HL-60 (cell line): ENCODE results near the gene LEPROT.

Experiments
- DNase-seq, 2 experiments: peaks; one replicate each; pipeline ENCODE4 v3.0.0-alpha.2; 2010 to 2020; ENCODE audit warnings: low read depth in 1 of 2, low spot score in 1 of 2
- H3K27ac ChIP-seq: fragments of 250-450 bp; sonication (Bioruptor Pico); replicated peaks from 2 replicates; pipeline ENCODE4 v1.5.1; 2020; ENCODE audit warnings: mild to moderate bottlenecking, moderate library complexity
- H3K27me3 ChIP-seq: fragments of 250-450 bp; sonication (Bioruptor Pico); 2 replicates; pipeline ENCODE4 v1.5.1; 2021; ENCODE audit warnings: mild to moderate bottlenecking, moderate library complexity; ENCODE audit not compliant: insufficient read depth, poor library complexity, severe bottlenecking
- H3K4me3 ChIP-seq: replicated peaks from 2 replicates; pipeline ENCODE4 v1.5.1; 2011; ENCODE audit warnings: mild to moderate bottlenecking, control low read depth, low read length; ENCODE audit not compliant: insufficient read depth
- CTCF ChIP-seq: IDR thresholded peaks from one replicate; pipeline ENCODE4 v1.5.1; 2011; ENCODE audit warnings: low read length, control low read depth, inconsistent platforms; ENCODE audit not compliant: insufficient read depth
- GABPA ChIP-seq: IDR thresholded peaks from 2 replicates; pipeline ENCODE4 v1.6.1; 2012; ENCODE audit warnings: low read depth
- POLR2AphosphoS5 ChIP-seq: IDR thresholded peaks from 2 replicates; pipeline ENCODE4 v1.6.1; 2012; ENCODE audit warnings: low read depth
- SPI1 ChIP-seq: IDR thresholded peaks from 2 replicates; pipeline ENCODE4 v1.6.1; 2012; ENCODE audit warnings: low read depth, mild to moderate bottlenecking, borderline replicate concordance
- TF ChIP-seq, protein P1 (sequence below): IDR thresholded peaks from 2 replicates; pipeline ENCODE4 v1.6.1; 2012; ENCODE audit warnings: low read depth; ENCODE audit not compliant: insufficient replicate concordance

LEPROT gene

GRCh38 chr1:65393928-65394327 lies 26.5 kb upstream of the LEPROT start:
- Histone ChIP-seq H3K4me3 (no peak overlapping the region), H3K27ac (no peak overlapping the region), H3K27me3 (no peaks in the 10 kb centered on the region)
- no peak for DNase-seq
- TF ChIP-seq GABPA (no peak), POLR2AphosphoS5 (no peak), SPI1 (no peak), CTCF (no peak)
- TF ChIP-seq, protein P1, sequence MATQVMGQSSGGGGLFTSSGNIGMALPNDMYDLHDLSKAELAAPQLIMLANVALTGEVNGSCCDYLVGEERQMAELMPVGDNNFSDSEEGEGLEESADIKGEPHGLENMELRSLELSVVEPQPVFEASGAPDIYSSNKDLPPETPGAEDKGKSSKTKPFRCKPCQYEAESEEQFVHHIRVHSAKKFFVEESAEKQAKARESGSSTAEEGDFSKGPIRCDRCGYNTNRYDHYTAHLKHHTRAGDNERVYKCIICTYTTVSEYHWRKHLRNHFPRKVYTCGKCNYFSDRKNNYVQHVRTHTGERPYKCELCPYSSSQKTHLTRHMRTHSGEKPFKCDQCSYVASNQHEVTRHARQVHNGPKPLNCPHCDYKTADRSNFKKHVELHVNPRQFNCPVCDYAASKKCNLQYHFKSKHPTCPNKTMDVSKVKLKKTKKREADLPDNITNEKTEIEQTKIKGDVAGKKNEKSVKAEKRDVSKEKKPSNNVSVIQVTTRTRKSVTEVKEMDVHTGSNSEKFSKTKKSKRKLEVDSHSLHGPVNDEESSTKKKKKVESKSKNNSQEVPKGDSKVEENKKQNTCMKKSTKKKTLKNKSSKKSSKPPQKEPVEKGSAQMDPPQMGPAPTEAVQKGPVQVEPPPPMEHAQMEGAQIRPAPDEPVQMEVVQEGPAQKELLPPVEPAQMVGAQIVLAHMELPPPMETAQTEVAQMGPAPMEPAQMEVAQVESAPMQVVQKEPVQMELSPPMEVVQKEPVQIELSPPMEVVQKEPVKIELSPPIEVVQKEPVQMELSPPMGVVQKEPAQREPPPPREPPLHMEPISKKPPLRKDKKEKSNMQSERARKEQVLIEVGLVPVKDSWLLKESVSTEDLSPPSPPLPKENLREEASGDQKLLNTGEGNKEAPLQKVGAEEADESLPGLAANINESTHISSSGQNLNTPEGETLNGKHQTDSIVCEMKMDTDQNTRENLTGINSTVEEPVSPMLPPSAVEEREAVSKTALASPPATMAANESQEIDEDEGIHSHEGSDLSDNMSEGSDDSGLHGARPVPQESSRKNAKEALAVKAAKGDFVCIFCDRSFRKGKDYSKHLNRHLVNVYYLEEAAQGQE = no peak

DNA sequence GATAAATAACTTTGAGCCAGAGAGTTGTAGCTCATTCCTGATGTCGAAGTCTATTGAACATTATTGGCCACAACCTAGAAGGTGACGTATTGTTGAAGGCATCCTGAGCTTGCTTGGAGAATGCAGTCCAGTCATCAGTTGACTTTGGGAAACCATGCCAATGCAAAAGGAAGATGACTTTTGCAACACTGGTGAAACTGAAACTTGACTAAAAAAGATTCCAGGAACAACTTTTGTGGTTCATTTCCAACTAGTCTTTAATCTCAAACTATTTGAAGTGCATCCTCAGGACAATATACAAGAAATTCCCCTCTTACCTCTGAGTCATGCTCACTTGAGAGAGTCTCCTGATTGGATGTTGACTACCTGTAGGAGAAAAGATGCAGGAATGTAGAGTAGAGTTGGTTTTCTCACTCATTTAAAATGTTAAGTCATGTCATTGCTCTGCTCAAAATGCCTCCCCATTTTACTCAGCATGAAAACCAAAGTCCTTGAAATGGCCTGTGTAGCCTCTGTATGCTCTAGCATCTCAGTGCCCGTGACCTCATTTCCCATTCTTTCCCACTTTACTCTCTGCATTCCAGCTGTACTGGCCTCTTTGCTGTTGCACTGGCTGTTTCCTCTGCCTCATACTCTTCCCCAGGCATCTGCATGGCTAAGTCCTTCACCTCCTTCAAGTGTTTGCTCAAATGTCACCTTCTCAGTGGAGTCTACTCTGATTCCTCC lies 24.4 kb upstream of the LEPROT start:
- Histone ChIP-seq H3K27ac (no peak overlapping the region), H3K4me3 (no peak overlapping the region), H3K27me3 (no peaks in the 10 kb centered on the region)
- no peak for TF ChIP-seq POLR2AphosphoS5
- TF ChIP-seq, protein P1 = no peak
- TF ChIP-seq CTCF = no peak
- no peak for TF ChIP-seq SPI1
- TF ChIP-seq GABPA = no peak
- no peak for DNase-seq

DNA sequence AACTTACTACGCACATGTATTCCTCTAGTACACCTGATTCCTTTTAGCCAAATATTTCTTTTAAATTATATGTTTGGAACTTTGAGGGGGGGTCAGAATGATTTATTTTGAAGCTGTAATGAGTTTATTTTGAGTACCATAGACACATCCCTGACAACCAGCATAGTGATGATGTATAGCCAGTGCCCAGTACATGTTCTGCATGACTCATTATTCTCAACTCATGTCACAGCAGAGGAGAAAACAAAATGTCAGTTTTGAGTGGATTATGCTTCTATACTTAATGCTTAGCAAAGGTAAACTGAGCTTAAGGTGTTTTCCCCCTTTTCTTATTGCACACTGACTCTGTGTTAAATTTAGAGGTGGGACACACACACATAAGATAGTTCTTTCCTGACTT lies 22.4 kb upstream of the LEPROT start:
- H3K4me3 ChIP-seq = no peak overlapping the region
- H3K27me3 ChIP-seq = no peaks in the 10 kb centered on the region
- no peak overlapping the region for H3K27ac ChIP-seq
- DNase-seq = no peak
- TF ChIP-seq, protein P1 = no peak
- TF ChIP-seq GABPA (no peak), CTCF (no peak), SPI1 (no peak), POLR2AphosphoS5 (no peak)
